Measurements from ENCODE around the gene ASZ1.
"Not testable (repeated sequence)": the region's sequence is repeated elsewhere in the genome, so short reads cannot be mapped to it uniquely, and the experiment has no call there.

Gene ASZ1

DNA sequence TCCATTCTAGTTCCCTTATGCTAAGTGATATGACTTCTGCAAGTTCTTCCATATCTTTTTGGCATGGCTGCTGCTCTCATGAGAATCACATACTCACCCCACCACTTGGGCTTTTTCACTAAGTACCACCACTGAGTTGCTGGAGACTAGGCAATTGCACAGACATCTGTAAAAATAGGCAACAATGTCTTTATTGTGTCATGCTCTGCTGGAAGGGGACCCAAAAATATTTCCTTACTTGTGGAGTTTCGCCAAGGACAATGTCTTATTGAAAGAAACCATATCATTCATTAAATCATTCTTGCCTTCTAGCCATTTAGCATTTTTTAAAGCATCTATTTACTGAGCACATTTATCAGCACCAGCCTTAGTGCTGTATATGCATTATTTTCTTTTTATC is 17.4 kb upstream of the ASZ1 start:
- Histone ChIP-seq H3K36me3 (ENCODE audit: control insufficient read depth, insufficient read depth, low read length, severe bottlenecking) (no peaks in the 10 kb centered on the region), H3K9ac (ENCODE audit: low read length) (no peak overlapping the region), H3K9me3 (ENCODE audit: control insufficient read depth, low read length) (peaks cover 1% of the 10 kb centered on the region), H3K27me3 (replicated peaks; ENCODE audit: control insufficient read depth, insufficient read depth, low read length) (peaks cover 2% of the 10 kb centered on the region), H3K4me1 (ENCODE audit: control insufficient read depth, insufficient read depth, low read length) (peaks cover 5% of the 10 kb centered on the region), H3K4me3 (ENCODE audit: low read length) (no peak overlapping the region)
- DNase-seq (ENCODE audit: low read depth): no peak

- no peaks in the 10 kb centered on the region for H3K4me1 ChIP-seq (ENCODE audit: control insufficient read depth, insufficient read depth, low read length)
- H3K4me3 ChIP-seq (ENCODE audit: low read length): no peak overlapping the region
- no peak for DNase-seq (ENCODE audit: low read depth)
- H3K9ac ChIP-seq (ENCODE audit: low read length): no peak overlapping the region
- H3K36me3 ChIP-seq (ENCODE audit: control insufficient read depth, insufficient read depth, low read length, severe bottlenecking): no peaks in the 10 kb centered on the region
- H3K9me3 ChIP-seq (ENCODE audit: control insufficient read depth, low read length): peaks cover 5% of the 10 kb centered on the region
- no peaks in the 10 kb centered on the region for H3K27me3 ChIP-seq (replicated peaks; ENCODE audit: control insufficient read depth, insufficient read depth, low read length)
Measured at GRCh38 chr7:117435475-117436043, 8.3 kb upstream of the ASZ1 start.

DNA sequence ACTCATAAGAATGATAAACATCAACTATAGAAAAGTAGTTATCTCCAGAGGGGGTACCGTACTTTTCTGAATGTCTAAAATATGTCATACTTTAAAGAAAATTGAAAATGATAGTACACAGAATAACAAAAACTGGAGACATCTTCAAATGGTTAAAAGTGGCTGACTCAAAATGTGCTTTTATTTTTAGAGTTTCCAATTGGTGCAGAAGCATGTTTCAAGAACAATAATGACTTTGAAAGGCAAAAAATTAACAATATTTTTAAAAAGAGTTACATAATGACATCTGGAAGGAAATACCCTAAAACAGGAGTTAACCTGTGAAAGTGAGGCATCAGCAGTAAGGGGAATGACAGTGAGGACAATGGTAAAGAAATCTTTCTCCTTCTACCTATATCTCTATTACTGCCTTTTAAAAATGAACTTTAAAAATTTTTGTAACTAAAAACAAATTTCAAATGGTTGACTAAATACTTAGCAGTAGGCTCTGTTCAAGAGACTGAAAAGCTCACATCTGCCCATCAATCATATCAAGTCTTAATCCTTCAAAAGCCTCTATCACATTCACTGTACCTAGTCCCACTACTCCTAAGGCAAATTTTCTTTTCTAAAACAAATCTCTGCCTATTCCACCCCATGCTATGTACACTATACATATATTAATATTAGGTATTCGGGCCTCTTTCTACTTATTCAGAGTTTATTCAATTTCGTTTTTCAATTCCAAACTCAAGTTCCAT is 3.0 kb downstream of the ASZ1 start:
- Histone ChIP-seq H3K36me3 (ENCODE audit: control insufficient read depth, insufficient read depth, low read length, severe bottlenecking) (no peaks in the 10 kb centered on the region), H3K27me3 (replicated peaks; ENCODE audit: control insufficient read depth, insufficient read depth, low read length) (no peaks in the 10 kb centered on the region), H3K9me3 (ENCODE audit: control insufficient read depth, low read length) (no peaks in the 10 kb centered on the region), H3K4me1 (ENCODE audit: control insufficient read depth, insufficient read depth, low read length) (no peaks in the 10 kb centered on the region), H3K4me3 (ENCODE audit: low read length) (no peak overlapping the region), H3K9ac (ENCODE audit: low read length) (no peak overlapping the region)
- DNase-seq (ENCODE audit: low read depth): no peak

DNA sequence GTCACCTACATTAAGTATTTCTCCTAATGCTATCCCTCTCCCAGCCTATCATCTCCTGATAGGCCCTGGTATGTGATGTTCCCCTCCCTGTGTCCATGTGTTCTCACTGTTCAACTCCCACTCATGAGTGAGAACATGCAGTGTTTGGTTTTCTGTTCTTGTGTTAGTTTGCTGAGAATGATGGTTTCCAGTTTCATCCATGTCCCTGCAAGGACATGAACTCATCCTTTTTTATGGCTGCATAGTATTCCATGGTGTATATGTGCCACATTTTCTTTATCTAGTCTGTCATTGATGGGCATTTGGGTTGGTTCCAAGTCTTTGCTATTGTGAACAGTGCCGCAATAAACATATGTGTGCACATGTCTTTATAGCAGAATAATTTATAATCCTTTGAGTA is 12.7 kb downstream of the ASZ1 start:
- not testable (repeated sequence) for H3K9me3 ChIP-seq (ENCODE audit: control insufficient read depth, low read length); H3K27me3 ChIP-seq (replicated peaks; ENCODE audit: control insufficient read depth, insufficient read depth, low read length); H3K36me3 ChIP-seq (ENCODE audit: control insufficient read depth, insufficient read depth, low read length, severe bottlenecking); H3K4me3 ChIP-seq (ENCODE audit: low read length); H3K4me1 ChIP-seq (ENCODE audit: control insufficient read depth, insufficient read depth, low read length); DNase-seq (ENCODE audit: low read depth); H3K9ac ChIP-seq (ENCODE audit: low read length)

DNA sequence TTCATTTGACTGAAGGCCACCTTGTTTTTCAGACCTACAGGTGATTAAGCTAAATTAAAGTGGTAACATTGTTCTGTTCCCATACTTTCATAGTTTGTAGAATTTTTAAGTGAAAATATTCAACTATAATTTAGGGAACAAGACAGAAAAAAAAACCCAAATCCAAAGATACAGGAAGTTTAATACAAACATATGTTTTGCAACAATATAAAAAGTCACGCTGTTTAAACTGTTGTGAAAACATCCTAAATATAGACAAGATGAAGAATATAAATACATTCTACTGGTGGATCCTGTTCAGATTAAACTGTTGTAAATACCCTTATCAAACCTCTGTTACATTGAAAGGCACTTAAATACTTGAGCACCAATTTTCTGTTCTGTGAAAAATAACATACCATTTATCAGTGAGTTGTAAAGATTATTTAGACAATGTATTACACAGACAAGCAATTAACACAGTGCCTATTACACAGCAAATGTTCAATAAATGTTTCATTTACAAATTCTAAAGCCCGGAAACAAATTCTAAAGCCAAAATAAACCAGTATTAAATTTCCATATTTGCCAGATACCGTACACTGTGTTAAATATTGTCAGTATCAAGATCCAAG is 14.2 kb downstream of the ASZ1 start:
- H3K9me3 ChIP-seq (ENCODE audit: control insufficient read depth, low read length): no peaks in the 10 kb centered on the region
- no peaks in the 10 kb centered on the region for H3K36me3 ChIP-seq (ENCODE audit: control insufficient read depth, insufficient read depth, low read length, severe bottlenecking)
- no peaks in the 10 kb centered on the region for H3K4me1 ChIP-seq (ENCODE audit: control insufficient read depth, insufficient read depth, low read length)
- no peaks in the 10 kb centered on the region for H3K27me3 ChIP-seq (replicated peaks; ENCODE audit: control insufficient read depth, insufficient read depth, low read length)
- no peak overlapping the region for H3K4me3 ChIP-seq (ENCODE audit: low read length)
- no peak overlapping the region for H3K9ac ChIP-seq (ENCODE audit: low read length)
- DNase-seq (ENCODE audit: low read depth): no peak

- Histone ChIP-seq H3K4me3 (ENCODE audit: low read length) (no peak overlapping the region), H3K27me3 (replicated peaks; ENCODE audit: control insufficient read depth, insufficient read depth, low read length) (no peaks in the 10 kb centered on the region), H3K9ac (ENCODE audit: low read length) (no peak overlapping the region), H3K36me3 (ENCODE audit: control insufficient read depth, insufficient read depth, low read length, severe bottlenecking) (no peaks in the 10 kb centered on the region), H3K4me1 (ENCODE audit: control insufficient read depth, insufficient read depth, low read length) (no peaks in the 10 kb centered on the region), H3K9me3 (ENCODE audit: control insufficient read depth, low read length) (no peaks in the 10 kb centered on the region)
- DNase-seq (ENCODE audit: low read depth): no peak
Measured at GRCh38 chr7:117412390-117412789, 14.9 kb downstream of the ASZ1 start.

DNA sequence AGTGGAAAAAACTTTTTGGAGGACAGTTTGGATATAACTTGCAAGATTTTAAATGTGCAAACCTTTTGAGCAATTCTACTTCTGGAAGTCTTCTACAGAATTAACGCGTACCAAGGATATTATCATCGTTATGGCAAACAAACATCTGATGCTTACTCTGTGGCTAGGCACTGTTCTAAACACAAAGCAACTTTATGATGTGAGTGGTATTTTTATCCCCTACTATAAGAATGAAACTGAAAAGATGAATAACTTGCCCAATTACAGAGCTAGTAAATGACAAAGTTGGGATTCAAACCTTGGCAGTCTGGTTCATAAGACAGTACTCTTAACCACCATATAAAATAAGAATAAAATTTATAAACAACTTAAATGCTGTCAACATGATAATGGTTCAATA is 15.8 kb downstream of the ASZ1 start:
- no peaks in the 10 kb centered on the region for H3K36me3 ChIP-seq (ENCODE audit: control insufficient read depth, insufficient read depth, low read length, severe bottlenecking)
- H3K27me3 ChIP-seq (replicated peaks; ENCODE audit: control insufficient read depth, insufficient read depth, low read length): no peaks in the 10 kb centered on the region
- no peaks in the 10 kb centered on the region for H3K4me1 ChIP-seq (ENCODE audit: control insufficient read depth, insufficient read depth, low read length)
- no peak overlapping the region for H3K9ac ChIP-seq (ENCODE audit: low read length)
- no peaks in the 10 kb centered on the region for H3K9me3 ChIP-seq (ENCODE audit: control insufficient read depth, low read length)
- H3K4me3 ChIP-seq (ENCODE audit: low read length): no peak overlapping the region
- no peak for DNase-seq (ENCODE audit: low read depth)

- H3K36me3 ChIP-seq (ENCODE audit: control insufficient read depth, insufficient read depth, low read length, severe bottlenecking): no peaks in the 10 kb centered on the region
- H3K4me3 ChIP-seq (ENCODE audit: low read length): no peak overlapping the region
- no peak overlapping the region for H3K9ac ChIP-seq (ENCODE audit: low read length)
- no peak for DNase-seq (ENCODE audit: low read depth)
- H3K4me1 ChIP-seq (ENCODE audit: control insufficient read depth, insufficient read depth, low read length): no peaks in the 10 kb centered on the region
- H3K9me3 ChIP-seq (ENCODE audit: control insufficient read depth, low read length): no peaks in the 10 kb centered on the region
- H3K27me3 ChIP-seq (replicated peaks; ENCODE audit: control insufficient read depth, insufficient read depth, low read length): no peaks in the 10 kb centered on the region
Measured at GRCh38 chr7:117408831-117409230, 18.5 kb downstream of the ASZ1 start.

- Histone ChIP-seq H3K4me1 (ENCODE audit: control insufficient read depth, insufficient read depth, low read length) (no peaks in the 10 kb centered on the region), H3K9me3 (ENCODE audit: control insufficient read depth, low read length) (no peaks in the 10 kb centered on the region), H3K4me3 (ENCODE audit: low read length) (no peak overlapping the region), H3K27me3 (replicated peaks; ENCODE audit: control insufficient read depth, insufficient read depth, low read length) (no peaks in the 10 kb centered on the region), H3K9ac (ENCODE audit: low read length) (no peak overlapping the region), H3K36me3 (ENCODE audit: control insufficient read depth, insufficient read depth, low read length, severe bottlenecking) (no peaks in the 10 kb centered on the region)
- no peak for DNase-seq (ENCODE audit: low read depth)
Measured at GRCh38 chr7:117405519-117405918, 21.8 kb downstream of the ASZ1 start.

DNA sequence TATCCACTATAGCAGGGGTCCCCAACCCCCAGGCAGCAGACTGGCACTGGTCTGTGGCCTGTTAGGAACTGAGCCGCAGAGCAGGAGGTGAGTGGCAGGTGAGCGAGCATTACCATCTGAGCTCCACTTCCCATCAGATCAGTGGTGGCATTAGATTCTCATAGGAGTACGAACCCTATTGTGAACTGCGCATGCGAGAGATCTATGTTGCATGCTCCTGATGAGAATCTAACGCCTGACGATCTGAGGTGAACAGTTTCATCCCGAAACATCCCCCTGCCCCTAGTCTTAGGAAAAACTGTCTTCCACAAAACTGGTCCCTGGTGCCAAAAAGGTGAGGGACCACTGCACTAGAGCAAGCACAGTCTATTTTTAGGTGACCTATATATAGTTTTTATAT is 23.6 kb downstream of the ASZ1 start:
- Histone ChIP-seq H3K9ac (ENCODE audit: low read length) (no peak overlapping the region), H3K36me3 (ENCODE audit: control insufficient read depth, insufficient read depth, low read length, severe bottlenecking) (no peaks in the 10 kb centered on the region), H3K4me1 (ENCODE audit: control insufficient read depth, insufficient read depth, low read length) (no peaks in the 10 kb centered on the region), H3K4me3 (ENCODE audit: low read length) (no peak overlapping the region), H3K9me3 (ENCODE audit: control insufficient read depth, low read length) (no peaks in the 10 kb centered on the region), H3K27me3 (replicated peaks; ENCODE audit: control insufficient read depth, insufficient read depth, low read length) (no peaks in the 10 kb centered on the region)
- DNase-seq (ENCODE audit: low read depth): no peak

- H3K36me3 ChIP-seq (ENCODE audit: control insufficient read depth, insufficient read depth, low read length, severe bottlenecking): no peaks in the 10 kb centered on the region
- no peak overlapping the region for H3K4me3 ChIP-seq (ENCODE audit: low read length)
- peak; percentile 24 for DNase-seq (ENCODE audit: low read depth)
- no peaks in the 10 kb centered on the region for H3K27me3 ChIP-seq (replicated peaks; ENCODE audit: control insufficient read depth, insufficient read depth, low read length)
- H3K9ac ChIP-seq (ENCODE audit: low read length): no peak overlapping the region
- no peaks in the 10 kb centered on the region for H3K9me3 ChIP-seq (ENCODE audit: control insufficient read depth, low read length)
- no peaks in the 10 kb centered on the region for H3K4me1 ChIP-seq (ENCODE audit: control insufficient read depth, insufficient read depth, low read length)
Measured at GRCh38 chr7:117402109-117402508, 25.2 kb downstream of the ASZ1 start.
